ENCODE measurements around the gene CTDSP2.

DNA sequence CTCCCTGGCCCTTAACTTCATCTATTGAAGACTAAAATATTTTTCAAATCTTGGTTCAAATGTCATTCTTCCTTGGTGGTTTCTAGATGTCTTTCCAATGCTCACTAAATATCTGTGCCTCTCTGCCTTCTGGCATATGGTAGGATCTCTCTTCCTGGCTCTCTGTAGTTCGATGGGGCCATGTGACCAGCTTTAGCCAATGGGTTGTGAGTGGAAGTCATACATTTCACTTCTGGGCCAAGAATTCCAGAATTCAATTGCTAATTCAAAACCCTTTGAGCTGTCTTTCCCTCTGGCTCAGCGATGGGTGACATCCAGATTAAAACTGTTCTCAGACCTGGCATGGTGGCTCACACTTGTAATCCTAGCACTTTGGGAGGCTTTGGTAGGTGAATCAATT, 25.8 kb upstream of the CTDSP2 start:
- TF ChIP-seq, protein P1, sequence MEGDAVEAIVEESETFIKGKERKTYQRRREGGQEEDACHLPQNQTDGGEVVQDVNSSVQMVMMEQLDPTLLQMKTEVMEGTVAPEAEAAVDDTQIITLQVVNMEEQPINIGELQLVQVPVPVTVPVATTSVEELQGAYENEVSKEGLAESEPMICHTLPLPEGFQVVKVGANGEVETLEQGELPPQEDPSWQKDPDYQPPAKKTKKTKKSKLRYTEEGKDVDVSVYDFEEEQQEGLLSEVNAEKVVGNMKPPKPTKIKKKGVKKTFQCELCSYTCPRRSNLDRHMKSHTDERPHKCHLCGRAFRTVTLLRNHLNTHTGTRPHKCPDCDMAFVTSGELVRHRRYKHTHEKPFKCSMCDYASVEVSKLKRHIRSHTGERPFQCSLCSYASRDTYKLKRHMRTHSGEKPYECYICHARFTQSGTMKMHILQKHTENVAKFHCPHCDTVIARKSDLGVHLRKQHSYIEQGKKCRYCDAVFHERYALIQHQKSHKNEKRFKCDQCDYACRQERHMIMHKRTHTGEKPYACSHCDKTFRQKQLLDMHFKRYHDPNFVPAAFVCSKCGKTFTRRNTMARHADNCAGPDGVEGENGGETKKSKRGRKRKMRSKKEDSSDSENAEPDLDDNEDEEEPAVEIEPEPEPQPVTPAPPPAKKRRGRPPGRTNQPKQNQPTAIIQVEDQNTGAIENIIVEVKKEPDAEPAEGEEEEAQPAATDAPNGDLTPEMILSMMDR (IDR thresholded peaks at IDR 0.05), result no peak
- TF ChIP-seq POLR2A (IDR thresholded peaks at IDR 0.05), result no peak
